OCI-LY3 (cell line): ENCODE measurements around the gene FAM25G.
"Not testable (repeated sequence)": the region's sequence is repeated elsewhere in the genome, so short reads cannot be mapped to it uniquely, and the experiment has no call there.

ENCODE experiments used
- EZH2phosphoT487 ChIP-seq: fragments of 200-600 bp; shearing (Covaris generic); IDR thresholded peaks from 2 replicates; pipeline ENCODE4 v1.6.1; 2018; ENCODE audit warnings: antibody characterized with exemption, mixed run types, low read depth
- TF ChIP-seq, protein P1 (sequence below): fragments of 200-600, 300-600 bp; sonication (generic); IDR thresholded peaks from 2 replicates; pipeline ENCODE4 v1.5.1; 2014; ENCODE audit warnings: antibody characterized with exemption, low read length, low read depth

GRCh38 chr10:47472647-47473046 lies 18.9 kb downstream of the FAM25G start:
- TF ChIP-seq, protein P1, sequence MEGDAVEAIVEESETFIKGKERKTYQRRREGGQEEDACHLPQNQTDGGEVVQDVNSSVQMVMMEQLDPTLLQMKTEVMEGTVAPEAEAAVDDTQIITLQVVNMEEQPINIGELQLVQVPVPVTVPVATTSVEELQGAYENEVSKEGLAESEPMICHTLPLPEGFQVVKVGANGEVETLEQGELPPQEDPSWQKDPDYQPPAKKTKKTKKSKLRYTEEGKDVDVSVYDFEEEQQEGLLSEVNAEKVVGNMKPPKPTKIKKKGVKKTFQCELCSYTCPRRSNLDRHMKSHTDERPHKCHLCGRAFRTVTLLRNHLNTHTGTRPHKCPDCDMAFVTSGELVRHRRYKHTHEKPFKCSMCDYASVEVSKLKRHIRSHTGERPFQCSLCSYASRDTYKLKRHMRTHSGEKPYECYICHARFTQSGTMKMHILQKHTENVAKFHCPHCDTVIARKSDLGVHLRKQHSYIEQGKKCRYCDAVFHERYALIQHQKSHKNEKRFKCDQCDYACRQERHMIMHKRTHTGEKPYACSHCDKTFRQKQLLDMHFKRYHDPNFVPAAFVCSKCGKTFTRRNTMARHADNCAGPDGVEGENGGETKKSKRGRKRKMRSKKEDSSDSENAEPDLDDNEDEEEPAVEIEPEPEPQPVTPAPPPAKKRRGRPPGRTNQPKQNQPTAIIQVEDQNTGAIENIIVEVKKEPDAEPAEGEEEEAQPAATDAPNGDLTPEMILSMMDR: not testable (repeated sequence)
- TF ChIP-seq EZH2phosphoT487: not testable (repeated sequence)
